Lower leg skin (tissue), 3 donors: ENCODE results near the gene URM1.

Experiments
- CTCF ChIP-seq, 3 donors: fragments of 450-650 bp; IDR thresholded peaks; one replicate each; pipeline ENCODE4 v1.5.1; 2016; ENCODE audit warnings: antibody characterized with exemption in 3 of 3, mild to moderate bottlenecking in 3 of 3, moderate library complexity in 2 of 3
- POLR2A ChIP-seq, 2 donors: fragments of 450-650 bp; IDR thresholded peaks; one replicate each; pipeline ENCODE4 v1.6.1; 2016 to 2017; ENCODE audit warnings: antibody characterized with exemption in 2 of 2, mild to moderate bottlenecking in 1 of 2, moderate library complexity in 1 of 2

DNA sequence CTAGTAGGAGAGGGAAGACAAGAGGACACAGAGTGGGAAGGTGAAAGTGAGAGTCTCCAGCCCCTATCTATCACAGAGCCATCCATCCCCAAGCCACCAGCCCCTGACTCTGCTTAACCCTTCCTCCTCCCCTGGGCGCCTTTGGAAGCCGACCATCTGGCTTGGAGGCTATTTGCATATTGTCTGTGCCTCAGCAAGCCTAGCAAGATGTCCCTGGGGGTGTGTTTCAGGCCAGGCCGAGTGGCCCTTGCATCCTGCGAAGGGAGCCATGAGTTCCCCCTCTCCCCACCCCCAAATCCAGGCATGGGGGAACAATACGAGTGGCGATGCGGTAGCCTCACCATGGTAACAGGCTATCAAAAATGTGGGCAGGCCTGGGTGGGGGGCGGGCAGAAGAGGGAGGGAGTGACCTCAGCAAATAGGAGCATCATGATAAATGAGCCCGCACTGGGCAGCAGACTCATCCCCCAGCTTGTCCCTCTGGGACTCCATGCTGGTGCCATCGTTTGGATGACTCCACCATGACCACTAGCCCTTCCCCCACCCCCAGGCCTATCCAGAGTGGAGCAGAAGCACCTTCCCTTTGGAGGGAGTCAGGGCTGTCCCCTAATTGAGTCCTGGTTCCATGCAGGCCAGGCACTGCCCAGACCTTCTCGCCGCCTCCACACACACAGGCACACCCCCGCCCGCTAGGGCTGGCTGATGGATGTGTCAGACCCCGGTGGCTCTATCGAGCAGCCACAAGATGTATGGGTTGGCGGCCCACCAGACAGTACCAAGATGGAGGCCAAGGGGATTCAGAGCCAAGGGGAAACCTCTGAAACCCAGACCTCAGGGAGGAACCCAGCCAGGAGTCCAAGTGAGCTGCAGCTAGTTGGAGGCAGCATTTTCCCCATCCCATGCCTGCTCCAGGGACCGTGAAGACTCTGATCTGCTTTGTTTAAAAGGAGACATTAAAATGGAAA lies 14.6 kb downstream of the URM1 start:
- no peak for TF ChIP-seq CTCF (IDR thresholded peaks at IDR 0.05)
- TF ChIP-seq POLR2A (IDR thresholded peaks at IDR 0.05), result no peak
